ENCODE results near the gene KRT34.
"Not testable (repeated sequence)": the region's sequence is repeated elsewhere in the genome, so short reads cannot be mapped to it uniquely, and the experiment has no call there.

The KRT34 gene

GRCh38 chr17:41381943-41382342, at the start of gene KRT34:
Gene KRT34, minus strand, starts transcription at chr17:41382306. Its CDS starts 60 bp downstream, at chr17:41382246.
- not testable (repeated sequence) for DNase-seq (ENCODE audit: low read depth)

GRCh38 chr17:41430376-41430775, 48.3 kb upstream of the KRT34 start:
- not testable (repeated sequence) for DNase-seq (ENCODE audit: low read depth); H3K4me3 ChIP-seq (ENCODE audit: low read depth, low read length)

More at GRCh38 chr17:41381943-41382342, at the start of gene KRT34:
- not testable (repeated sequence) for H3K4me3 ChIP-seq (ENCODE audit: low read depth, low read length)

GRCh38 chr17:41429667-41430066, 47.6 kb upstream of the KRT34 start:
- no peak for TF ChIP-seq CTCF (conservative IDR thresholded peaks at IDR 0.05; ENCODE audit: low read depth, low read length)
- H3K4me3 ChIP-seq (ENCODE audit: low read depth, low read length) = no peak overlapping the region
- no peak for DNase-seq (ENCODE audit: low read depth)

- no peak overlapping the region for H3K4me3 ChIP-seq (ENCODE audit: low read depth, low read length)
- no peak for DNase-seq (ENCODE audit: low read depth)
- TF ChIP-seq CTCF (conservative IDR thresholded peaks at IDR 0.05; ENCODE audit: low read depth, low read length) = no peak
These were observed 46.6 kb upstream of the KRT34 start for GRCh38 chr17:41428591-41429291.

GRCh38 chr17:41424111-41424635, 42.1 kb upstream of the KRT34 start, which contains the start of gene KRT37:
Gene KRT37, minus strand, starts transcription at chr17:41424585. Its CDS starts 62 bp downstream, at chr17:41424523.
- no peak within 1 kb of the TSS for H3K4me3 ChIP-seq (ENCODE audit: low read depth, low read length)
- no peak for DNase-seq (ENCODE audit: low read depth)
- no peak for TF ChIP-seq CTCF (conservative IDR thresholded peaks at IDR 0.05; ENCODE audit: low read depth, low read length)

GRCh38 chr17:41422586-41422985, 40.5 kb upstream of the KRT34 start:
- not testable (repeated sequence) for H3K4me3 ChIP-seq (ENCODE audit: low read depth, low read length); DNase-seq (ENCODE audit: low read depth)

GRCh38 chr17:41421617-41422016, 39.5 kb upstream of the KRT34 start:
- TF ChIP-seq CTCF (conservative IDR thresholded peaks at IDR 0.05; ENCODE audit: low read depth, low read length) = no peak
- H3K4me3 ChIP-seq (ENCODE audit: low read depth, low read length) = no peak overlapping the region
- DNase-seq (ENCODE audit: low read depth) = no peak

GRCh38 chr17:41421116-41421515, 39.0 kb upstream of the KRT34 start:
- H3K4me3 ChIP-seq (ENCODE audit: low read depth, low read length) = no peak overlapping the region
- DNase-seq (ENCODE audit: low read depth) = peak; percentile 74

More at GRCh38 chr17:41421116-41421515, 39.0 kb upstream of the KRT34 start:
- no peak for TF ChIP-seq CTCF (conservative IDR thresholded peaks at IDR 0.05; ENCODE audit: low read depth, low read length)

All from choroid plexus epithelial cell (primary cell).